GM18498 (cell line): ENCODE data around the gene HOXA3.

Source experiments
- ATAC-seq: cut with Tn5 transposase; IDR thresholded peaks from one replicate; pipeline ENCODE4 v1.9.1; 2021; ENCODE audit warnings: mild to moderate bottlenecking, moderate library complexity; ENCODE audit not compliant: unreplicated experiment

The HOXA3 gene

DNA sequence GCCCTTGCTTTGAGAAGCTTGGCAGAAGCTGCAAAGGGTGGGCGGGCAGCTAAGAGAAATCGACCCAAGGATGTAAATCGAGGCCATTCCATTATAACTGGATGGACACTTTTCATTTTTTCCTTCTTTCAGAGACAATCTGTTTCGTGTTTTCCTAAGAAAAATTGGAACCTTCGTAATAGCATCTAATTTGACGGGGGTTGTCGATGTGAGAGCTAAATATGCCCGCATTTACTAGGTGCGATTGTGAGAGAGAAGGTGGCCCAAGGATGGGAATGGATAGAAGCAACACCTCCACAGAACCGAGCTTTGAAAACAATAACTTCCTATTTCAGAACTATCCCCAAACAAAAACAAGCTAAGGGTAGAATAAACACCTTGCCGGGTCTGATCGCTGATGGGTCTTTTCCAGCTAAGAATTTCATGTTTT lies 21.0 kb downstream of the HOXA3 start:
- no peak for ATAC-seq

DNA sequence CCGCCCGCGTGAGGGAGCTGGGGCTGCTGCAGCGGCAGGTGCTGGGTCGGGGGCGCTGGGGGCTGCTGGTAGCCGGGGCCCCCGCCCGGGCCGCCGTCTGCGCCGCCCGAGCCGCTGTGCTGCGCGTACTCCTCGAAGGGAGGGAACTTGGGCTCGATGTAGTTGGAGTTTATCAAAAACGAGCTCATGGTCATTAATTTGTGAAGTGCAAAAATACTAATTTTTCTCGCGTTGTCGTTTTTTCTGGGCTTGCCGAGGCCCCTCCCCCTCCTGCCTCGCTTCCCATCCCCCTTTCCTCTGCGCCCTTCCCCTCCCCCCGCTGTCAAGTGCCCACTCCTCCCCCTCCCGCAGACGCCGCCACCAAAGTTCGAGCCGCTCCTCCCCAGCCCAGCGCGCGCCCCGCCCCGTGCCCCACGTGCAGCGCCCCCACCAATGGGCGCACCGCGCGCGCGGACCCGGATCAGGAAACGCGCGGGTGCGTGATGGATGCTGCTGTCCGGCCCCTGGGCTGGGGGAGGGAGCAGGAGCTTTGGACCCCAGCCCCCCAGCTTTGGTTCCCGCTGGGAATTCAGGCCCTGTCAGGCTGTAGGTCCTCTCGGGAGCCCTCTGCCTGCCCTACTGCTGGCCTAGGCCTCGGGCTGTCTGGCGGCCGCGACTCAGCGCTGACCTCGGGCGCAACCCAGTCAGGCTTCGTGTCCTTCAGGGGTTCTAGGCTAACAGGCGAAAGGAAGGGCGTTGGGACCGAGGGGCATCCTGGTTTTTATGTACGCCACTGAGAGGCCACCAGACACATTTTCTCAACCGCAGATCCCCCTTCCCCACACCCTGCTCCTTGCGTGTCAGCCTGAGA lies 21.6 kb downstream of the HOXA3 start, which contains the start of gene HOXA4:
TSS of gene HOXA4 (minus strand) at position 218 of the 850 bp plus-strand sequence. CDS start at position 194, 24 bp downstream.
- peak; percentile 85 for ATAC-seq

DNA sequence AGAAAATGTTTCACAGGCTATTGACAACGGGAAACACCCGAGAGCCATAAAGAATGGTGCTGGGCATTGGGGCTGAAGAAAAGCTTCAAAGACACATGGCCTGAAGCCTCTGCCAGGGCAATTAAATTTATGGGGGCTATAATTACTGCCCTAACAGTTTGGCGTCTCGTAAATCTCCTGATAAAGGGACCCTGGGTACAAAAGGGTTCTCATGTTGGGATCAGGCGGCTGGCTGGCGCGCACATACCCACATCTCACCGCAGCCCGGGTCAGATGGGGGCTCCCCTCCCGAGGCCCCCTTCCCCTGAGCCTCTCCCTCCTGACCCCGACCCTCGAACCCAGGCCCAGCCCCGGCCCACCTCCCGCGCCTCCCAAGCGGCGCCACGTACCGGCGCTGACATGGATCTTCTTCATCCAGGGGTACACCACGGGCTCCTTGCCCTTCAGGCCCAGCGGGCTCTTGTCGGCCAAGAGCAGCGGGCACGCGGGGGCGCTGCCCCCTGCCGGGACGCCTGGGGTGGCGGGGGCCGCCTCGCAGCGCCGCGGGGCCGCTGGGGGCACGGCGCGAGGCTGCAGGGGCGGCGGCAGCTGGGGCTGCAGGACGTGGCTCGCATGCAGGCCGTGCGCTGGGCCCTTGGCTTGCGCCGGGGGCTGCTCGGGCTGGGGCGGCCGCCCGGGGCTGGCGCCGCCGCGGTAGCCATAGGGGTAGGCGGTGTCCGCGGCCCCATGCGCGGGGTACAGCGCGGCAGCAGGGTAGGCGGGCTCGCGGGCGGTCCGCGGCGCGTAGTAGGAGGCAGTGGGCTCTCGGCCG lies 22.4 kb downstream of the HOXA3 start:
- peak; percentile 23 for ATAC-seq

DNA sequence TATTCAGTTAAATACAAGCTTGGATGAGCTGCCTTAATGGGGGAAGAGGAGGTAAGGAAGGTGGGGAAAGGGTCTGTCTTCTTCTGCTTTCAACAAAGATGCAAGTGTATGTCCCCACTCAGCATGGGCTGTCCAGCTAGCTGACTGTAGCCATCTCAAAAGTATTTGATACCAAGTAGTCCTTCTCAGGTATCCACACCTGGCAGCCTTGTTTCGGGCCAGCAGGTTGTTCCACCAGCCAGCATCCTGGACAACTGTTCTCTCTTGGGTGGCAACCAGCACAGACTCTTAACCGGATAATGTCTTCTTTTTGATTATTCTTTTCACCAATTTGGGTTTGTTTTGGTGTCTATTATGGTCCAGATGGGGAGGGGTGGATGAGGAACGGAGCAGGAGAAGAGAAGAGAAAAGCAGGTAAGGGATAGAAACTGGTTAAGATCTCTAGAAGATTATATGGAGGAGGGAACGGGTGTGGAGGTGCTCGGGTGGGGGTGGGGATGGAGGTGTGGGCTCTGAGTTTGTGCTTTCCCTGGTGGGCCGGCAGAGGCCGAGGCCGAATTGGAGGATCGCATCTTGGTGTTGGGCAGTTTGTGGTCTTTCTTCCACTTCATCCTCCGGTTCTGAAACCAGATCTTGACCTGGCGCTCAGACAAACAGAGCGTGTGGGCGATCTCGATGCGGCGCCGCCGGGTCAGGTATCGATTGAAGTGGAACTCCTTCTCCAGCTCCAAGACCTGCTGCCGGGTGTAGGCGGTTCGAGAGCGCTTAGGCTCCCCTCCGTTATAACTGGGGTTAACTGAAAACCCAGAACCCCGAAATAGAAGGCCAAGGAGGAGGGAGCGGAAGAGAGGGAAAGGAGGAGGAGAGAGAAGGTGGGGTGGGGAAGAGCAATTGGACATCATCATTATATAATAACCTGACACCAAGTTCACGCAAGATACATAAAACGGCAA lies 23.3 kb downstream of the HOXA3 start:
- no peak for ATAC-seq

DNA sequence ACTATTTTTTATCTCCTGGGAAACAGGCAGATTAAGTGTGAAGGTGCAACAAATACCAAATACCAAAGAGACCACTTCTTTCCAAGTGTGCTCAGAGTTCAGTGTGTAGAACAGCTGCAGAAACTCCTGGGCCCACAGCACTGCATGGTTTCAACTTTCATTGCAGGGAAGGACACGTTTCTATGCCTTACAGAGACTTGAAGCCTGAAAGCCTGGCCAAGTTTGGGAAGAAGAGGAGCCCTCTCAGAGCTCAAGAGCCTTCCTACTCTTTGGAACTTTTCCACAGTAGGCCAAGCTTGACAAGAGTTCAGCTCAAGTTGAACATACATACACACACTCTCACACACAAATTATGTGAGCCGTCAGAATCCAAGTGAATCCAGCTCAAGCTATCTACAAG lies 24.3 kb downstream of the HOXA3 start:
- no peak for ATAC-seq

DNA sequence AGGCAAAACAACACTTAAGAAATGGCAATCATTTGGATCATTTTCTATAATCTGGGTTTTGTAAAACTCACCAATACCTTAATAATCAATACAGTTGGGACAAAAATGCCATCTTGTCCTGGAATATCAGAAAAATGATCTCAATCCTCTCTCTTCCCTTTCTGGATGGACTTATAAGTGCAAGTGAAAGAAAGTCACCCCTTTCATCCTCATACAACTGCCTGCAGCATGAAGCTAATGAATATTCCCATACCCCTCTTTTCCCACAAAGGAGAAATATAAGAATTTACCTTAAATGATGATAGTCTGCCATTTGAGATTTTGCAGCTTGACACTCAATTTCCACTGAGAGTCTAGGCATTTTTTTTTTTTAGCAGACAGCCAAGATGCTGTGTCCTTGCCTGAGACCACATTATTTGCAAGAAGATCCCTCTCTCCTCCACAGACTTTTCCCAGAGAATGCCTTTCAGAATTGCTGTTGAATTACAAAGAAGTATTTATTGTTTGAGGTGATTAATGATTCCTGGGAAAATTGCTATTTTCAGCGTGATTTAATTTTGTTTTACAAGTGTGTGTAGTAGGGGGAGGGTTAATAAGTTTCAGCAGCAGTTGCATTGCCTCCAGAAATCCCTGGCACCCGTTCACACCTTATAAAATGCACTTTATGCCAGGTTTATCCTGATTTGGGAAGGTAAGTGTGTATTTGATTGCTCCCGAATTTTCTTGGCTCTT lies 25.6 kb downstream of the HOXA3 start:
- no peak for ATAC-seq

DNA sequence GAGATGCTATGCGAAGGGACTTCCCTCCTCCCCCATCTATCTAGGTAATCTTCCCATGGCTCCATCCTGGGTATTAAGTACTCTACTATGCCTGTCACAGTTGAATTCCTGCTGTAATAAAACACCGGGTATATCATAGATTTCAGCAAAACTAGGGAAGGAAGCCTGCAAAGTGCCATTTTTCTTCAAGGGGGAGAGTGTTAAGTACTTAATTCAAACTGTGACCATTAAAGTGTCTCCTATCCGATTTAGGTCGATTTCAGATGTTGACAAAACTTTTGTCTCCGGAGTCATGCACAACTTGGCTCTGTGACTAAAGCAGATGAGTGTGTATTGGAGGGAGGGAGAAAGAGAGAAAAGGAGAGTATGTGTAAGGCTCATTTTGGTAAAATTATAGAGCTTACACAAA lies 26.4 kb downstream of the HOXA3 start:
- ATAC-seq, result no peak

DNA sequence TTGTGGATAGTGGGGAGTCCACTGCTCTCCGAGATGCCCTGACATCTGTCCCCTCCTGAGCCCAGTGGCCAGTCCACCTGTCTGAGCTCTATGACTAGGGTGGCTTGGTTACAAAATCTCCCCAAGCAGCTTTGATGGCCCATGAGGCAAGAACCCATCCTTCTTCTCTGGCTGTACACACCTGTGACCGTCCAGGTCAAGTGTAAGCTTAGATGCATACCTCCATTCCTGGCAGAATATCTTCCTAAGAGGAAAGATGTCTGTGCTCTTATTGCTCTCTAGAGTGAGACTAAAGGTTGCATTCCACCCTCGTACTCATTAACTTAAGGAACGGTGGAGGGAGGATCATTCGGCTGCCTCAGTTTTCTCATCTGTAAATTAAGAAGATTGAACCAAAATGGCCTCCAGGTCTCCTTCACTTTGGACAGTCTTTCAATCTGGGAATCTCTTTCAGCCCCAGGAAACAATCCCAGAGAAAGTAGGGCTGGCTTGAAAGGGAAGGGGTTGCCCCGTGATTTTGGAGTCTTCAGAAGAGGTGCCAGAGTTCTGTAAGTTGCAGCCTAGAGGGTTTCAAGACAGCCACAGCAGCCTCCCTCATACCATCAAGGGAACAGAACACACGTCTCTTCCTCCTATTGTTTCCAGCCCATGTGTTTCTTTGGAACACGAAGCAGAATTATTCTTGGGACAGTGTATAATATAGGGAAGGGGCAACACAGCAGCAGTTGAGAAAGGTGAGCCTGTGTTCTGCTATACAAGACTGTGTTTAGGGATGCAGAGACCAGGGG lies 27.3 kb downstream of the HOXA3 start:
- no peak for ATAC-seq

DNA sequence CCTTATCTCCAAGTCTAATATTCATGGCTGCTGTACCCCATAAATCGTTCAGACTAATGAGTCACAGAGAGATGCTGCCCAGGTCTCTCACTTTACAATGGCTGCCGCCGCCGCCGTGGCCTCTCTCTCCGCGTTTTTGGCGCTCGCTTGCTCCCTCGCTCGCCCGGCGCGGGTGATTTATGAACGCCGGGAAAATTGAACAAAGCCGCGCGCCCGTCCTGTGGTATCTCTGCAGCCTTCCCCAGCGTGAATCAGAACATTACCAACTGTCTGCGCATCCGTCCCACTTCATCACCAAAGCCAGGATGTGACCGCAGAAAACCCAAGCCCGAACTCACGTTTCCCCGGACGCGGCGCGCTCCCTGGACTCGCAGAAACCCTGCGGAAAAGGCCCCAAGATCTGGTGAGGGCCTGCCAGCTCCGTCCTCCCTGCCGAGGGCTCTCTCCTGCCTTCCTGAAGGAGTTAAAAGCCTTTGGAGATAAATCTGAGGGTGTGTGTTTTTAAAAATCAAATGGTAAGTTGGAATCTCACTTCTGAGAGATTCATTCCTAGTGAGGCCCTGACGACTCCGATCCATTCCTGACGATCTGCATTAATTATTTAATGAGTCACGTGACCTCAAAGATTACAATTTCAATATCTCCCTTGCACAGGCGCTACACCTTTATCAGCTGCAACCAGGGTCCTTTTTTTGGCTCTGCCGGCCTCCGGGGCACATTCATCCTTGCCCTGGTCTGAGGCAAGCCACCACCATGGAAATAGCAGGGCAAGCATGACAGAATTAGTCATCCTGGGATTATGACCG lies 28.1 kb downstream of the HOXA3 start:
- ATAC-seq, result no peak

DNA sequence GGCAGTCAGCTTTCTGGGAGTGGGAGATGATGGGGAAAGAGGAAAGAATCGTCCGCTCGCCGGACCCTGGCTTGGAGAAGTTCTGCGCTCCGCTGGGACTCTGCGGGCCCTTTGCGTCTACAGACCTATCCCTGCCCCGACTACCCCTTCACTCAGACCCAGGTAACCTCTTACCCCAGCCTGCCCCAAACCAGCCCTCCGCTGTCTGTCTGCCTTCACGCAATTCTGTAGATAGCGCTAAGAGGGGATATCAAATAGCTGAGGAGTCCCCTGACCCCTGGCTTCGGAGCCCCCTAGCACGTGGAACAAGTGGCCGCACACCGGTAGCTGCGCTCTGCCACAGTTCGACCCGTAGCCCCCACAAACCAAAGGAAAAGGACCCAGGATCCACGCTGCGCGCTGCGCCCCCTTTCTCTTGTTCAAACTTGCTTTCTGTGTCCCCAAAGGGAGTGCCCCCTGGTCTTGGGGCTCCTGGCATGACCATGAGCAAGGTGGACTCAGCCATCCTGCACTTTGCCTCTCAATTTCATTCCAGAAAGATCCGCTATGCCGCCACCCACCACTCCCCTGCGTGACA lies 28.8 kb downstream of the HOXA3 start:
- no peak for ATAC-seq

DNA sequence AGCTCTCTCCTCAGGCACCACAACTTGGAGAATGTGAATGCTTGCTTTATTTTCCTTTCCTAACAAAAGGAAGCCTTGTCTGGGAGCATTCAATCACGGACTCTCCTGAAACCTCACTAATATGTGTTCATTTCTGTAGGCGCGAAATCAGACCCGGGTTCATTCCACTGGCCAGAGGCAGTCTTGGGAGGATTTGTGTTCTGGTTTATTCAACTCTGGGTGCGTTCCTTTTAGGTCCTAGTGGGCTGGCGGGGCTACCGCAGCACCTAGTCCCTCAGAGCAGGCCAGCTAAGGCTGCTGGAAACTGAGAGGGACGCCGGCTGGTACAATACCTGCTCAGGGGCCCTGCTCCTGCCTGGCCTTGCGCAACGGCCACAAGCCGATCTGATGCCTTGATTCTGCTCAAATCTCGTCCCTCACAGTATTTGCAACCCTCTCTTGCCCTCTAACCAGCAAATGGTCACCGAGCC lies 29.3 kb downstream of the HOXA3 start:
- no peak for ATAC-seq

DNA sequence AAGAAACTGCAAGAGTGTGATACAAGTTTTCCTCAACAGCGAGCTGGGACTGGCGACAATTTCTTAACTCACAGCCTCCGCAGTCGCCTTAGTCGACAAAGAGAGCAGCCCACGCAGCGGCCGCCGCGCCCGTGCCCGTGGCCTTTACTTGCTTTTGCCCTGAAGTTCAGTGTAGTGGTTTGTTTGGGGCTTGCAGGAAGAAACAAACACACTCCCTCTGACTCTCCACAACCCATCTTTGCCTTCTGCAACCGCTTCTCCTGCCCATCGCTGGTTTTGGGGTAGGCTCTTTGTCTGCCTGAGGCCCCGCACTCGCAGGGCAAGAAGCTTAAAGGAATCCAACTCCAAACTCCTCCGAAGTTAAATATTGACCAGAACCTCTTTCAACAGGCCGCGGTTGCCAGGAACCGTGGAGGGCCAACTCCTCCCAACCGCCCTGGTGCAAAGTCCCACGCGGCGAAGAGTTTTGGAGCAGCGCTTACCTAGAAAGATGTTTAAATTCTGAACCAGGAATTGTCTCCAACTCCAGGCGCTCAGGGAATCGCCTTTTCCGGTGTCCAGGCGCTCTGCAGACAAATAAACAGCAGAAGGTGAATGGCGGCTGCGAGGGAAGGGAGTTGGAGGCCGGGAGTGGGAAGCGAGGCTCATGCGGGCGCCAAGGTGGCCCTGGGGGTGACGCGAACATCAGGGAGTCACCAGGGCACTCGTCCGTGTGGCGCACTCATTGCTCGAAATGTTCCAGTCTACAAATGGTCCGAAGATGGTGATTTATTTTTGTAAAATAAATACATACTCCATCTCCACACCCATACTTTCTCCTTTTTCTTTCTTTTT lies 30.1 kb downstream of the HOXA3 start:
- ATAC-seq, result no peak

DNA sequence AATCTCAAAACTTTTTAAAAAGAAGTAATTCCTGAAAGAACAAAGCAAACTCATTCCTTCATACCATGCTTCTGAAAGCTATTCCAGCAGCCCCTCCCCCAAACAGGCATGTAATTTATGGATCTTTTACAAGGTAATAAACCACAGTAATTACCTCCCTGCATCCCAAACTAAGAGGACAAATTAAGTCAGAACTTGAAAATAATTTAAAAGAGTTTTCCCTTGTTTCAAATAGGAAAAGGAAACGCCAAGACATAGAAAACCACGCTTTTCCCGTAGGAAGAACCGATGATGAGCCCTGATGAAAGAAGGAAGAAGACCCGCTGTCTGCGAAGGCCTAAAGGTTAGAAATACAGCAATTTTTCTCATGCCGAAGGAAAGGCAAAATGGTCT lies 30.7 kb downstream of the HOXA3 start:
- no peak for ATAC-seq

DNA sequence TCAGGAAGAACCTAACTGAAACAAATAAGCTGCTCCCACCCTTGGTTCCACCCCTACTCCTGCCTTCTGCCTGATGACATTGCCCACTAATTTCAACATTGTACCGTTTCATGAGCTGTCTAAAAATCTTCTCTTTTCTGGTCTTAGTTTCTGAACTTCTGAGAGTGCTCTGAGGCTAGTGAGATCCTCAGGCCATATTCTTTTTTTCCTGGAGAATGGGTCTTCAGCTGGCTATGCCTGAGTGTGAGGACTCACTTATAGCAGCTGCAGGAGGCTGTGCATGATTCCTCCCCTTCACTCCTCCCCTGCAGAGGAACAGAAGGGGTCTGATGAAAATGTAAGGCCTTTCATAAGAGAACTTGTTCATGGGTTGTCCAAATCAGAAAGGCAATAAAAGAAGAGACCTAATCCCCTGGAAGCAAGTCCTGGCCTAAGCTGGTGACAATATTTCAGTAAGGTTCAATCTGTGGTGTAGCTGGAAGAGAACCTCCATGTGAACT lies 32.9 kb downstream of the HOXA3 start:
- no peak for ATAC-seq

DNA sequence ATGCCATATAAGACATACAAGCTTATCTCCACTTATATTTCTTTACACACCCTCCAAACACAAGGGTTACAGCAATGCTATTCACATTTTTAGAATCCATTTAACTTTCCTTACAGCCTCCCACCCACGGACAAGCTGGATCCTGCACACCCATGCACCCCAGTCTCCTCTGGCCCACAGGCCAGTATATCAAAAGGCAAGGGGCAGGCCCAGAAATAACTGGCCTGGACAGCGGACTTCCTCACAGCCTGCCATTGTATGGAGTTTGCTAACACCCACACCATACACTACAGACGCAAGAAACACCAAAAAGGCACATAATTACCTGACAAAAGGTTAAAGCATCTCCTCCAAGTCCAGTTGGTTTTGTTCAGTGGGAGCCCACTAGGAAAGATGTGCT lies 33.8 kb downstream of the HOXA3 start:
- ATAC-seq, result no peak

DNA sequence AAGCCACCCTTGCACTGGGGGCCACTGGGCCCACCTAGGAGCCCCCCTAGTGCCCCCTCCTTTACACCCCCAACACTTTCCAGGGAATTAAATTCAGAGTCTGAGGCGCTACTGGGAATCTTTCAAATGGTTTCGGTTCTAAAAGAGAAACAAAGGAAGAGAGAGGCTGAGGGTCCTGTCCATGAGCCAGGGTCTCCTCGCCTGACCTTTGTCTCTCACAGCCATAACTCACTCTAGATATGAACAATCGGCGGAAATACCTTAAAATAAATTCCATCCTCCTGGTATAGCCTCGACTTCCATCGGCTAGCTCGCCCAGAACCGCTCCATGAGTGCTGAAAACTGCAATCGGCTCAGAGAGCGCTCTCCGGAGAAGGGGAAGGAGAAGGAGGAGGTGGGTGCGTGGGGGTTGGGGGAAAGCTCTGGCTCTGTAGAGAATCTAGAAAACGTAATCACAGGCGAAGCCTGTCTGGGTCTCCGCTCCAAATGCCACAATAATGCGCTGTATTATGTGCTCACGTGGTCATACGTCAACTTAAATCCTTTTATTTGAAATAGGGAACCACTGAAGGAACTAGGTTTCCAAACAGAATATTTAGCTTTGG lies 34.4 kb downstream of the HOXA3 start:
- no peak for ATAC-seq
